NCI-H524 treated with DMSO at 0.1 percent for 48 hours (cell line): ENCODE data around the gene MED8.
"Not testable (repeated sequence)": the region's sequence is repeated elsewhere in the genome, so short reads cannot be mapped to it uniquely, and the experiment has no call there.

Experiments
- DNase-seq: peaks from one replicate; lab custom pipeline; 2025; lab: John Stamatoyannopoulos, UW

MED8 gene

DNA sequence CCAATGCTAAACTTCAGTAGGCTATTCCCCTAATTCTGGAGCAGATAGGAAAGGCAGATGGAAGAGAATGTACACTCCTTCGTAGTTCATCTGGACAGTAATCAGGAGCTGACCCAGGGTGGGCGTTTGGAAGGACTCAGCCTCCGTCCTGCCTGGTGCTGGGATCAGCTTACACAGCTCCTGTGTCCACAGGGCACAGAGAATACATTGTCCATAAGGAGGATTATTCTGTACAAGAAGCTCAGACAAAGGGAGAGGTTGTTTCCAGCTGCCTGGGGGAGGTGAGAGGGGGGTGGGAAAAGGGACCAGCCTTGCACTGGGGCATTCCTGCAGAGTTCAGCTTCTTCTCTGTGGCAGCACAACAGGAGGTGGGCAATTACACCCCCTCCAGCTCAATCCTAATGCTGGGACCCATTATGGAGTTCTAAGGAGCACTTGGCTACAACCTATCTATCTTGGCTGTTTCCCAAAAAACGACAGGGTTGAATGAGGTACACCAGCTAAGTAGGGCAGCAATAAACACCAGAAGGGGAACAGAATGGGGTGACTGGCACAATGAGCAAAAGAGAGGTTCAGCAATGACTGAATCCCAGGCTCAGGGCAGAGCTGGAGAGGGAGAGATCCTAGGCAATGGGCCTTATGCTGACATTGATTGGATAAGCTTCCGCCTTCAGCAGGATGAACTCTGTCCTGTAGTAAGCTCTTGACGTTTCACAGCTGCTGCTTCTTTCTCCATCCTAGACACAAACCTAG is 7.4 kb downstream of the MED8 start:
- DNase-seq: no peak

- no peak for DNase-seq
Measured at GRCh38 chr1:43381612-43382011, 8.0 kb downstream of the MED8 start.

DNA sequence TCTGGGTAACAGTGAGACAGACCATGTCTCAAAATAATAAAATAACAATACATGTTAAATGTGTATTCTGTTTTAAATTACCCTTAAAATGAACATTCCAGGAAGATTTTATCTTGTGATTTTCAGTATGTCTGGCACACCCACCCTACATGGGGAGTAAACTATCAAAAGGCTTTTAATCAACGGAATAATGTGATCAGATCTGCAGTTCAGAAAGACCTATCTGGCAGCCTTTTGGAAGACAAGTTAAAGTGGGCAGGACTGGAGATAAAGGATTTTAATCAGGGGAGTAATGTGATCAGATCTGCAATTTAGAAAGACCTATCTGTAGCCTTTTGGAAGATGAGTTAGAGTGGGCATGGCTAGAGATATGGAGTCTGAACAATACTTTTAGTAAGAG is 10.1 kb downstream of the MED8 start:
- DNase-seq: no peak

DNA sequence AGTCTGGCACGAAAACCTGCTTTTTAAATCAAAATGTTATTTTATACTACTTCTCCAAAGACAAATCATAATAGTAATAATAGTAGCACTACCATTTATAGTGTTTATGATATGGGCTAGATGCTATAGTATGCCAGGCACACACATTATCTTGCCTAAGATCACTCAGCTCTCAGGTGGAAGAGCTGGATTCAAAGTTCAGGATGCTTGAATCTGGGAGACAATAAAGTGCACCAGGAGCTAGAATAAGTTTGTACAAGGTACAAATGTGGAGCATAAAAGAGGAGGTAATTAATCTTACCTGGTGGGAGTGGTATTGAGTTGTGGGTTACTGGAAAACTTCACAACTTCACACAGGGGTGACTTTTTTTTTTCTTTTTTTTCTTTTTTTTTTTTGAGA is 11.8 kb downstream of the MED8 start:
- DNase-seq: no peak

DNA sequence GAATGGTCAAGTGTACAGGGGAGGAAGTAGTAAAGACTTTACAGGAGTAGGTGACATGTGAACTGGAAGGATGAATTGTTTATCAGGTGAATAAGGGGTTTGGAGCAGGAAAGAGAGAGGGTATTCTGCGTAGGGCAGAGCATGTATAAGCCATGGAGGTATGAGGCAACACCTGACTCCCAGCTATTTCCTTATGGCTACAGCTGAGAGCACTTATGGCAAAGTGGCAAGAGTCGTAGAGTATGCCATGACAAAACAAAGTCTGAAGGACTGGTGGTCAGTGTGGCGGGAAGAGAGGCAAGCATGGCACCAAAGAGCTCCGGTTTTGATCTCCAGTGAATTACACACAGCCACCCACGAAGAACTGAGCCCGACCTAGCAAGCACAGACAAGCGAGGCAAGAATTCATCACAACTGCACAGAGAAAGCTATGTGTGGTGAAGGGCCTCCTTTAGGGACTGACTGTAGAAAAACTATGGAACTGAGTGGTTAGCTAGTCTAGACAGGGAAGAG is 12.8 kb downstream of the MED8 start:
- DNase-seq: no peak

DNA sequence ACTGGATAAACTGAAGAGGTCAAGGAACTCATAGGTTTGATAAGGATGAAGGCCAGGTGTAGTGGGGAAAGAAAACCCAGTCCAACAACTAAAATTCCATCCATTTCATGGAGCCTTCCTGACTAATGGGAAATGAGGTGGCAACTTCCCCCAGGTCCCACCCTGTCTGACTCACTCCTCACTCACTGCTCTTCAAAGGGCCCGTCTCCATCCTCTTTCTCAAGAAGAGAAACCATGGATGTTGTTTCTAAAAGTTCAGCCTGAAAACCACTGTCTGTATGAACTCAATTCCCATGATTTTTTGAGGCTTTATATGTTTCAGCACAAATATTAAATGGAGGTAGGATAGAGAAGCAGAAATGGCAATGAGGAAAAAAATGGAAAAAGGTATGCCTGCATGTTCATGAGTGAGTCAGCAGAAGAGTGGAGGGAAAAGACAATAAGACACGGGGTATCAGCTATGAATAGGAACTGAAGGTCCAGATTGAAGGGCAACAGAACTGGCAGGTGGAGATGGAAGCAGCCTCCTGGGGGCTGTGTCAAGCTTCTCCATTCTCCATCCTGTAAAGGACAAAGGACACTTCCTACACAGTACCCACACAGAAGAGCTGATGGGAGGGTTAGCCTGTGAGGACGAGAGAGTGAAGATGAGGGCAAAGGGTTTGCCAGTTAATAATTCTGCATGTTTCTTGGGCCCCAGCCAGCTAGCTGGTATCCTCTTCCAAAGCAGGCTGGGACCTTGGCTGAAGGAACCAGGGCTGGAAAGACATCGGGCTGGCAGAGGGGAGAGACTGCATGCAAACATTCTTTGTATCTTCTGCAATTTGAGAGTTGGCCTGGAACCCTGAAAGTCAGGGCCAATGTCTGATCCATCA is 16.3 kb downstream of the MED8 start:
- DNase-seq: no peak

- no peak for DNase-seq
Measured at GRCh38 chr1:43372172-43372571, 17.4 kb downstream of the MED8 start.

- no peak for DNase-seq
Measured at GRCh38 chr1:43370564-43370963, 19.0 kb downstream of the MED8 start.

DNA sequence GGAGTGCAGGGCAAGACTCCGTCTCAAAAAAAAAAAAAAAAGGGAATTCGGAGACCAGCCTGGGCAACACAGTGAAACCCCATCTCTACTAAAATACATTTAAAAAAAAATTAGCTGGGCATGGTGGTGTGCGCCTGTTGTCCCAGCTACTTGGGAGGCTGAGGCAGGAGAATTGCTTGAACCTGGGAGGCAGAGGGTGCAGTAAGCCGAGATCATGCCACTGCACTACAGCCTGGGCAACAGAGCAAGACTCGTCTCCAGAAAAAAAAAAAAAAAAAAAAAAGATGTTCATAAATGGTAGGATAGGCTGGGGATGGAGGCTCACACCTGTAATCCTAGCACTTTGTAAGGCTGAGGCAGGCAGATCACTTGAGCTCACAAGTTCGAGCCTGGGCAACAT is 19.8 kb downstream of the MED8 start:
- not testable (repeated sequence) for DNase-seq

DNA sequence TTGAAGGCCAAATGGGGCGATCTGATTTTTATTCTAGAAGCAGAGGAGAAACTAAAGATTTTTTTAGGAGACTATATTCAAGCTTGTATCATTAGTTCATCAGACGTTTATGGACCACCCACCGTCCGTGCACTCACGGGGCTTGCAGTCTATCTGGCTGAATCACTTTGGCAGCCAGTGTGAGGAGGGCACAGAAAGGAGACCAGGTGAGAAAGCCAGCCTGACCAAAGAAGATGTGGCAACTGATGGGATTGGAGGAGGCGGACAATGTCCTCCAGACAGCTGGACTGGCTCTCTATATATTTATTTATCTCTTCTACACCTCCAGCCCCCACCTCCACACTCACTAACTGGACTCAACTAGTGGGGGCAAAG is 21.0 kb downstream of the MED8 start:
- no peak for DNase-seq

- peak; percentile 38 for DNase-seq
Measured at GRCh38 chr1:43367904-43368645, 21.5 kb downstream of the MED8 start, which contains the start of gene ELOVL1. ELOVL1 (minus strand) TSS chr1:43368011; CDS start chr1:43365609, 2,402 bp downstream.

DNA sequence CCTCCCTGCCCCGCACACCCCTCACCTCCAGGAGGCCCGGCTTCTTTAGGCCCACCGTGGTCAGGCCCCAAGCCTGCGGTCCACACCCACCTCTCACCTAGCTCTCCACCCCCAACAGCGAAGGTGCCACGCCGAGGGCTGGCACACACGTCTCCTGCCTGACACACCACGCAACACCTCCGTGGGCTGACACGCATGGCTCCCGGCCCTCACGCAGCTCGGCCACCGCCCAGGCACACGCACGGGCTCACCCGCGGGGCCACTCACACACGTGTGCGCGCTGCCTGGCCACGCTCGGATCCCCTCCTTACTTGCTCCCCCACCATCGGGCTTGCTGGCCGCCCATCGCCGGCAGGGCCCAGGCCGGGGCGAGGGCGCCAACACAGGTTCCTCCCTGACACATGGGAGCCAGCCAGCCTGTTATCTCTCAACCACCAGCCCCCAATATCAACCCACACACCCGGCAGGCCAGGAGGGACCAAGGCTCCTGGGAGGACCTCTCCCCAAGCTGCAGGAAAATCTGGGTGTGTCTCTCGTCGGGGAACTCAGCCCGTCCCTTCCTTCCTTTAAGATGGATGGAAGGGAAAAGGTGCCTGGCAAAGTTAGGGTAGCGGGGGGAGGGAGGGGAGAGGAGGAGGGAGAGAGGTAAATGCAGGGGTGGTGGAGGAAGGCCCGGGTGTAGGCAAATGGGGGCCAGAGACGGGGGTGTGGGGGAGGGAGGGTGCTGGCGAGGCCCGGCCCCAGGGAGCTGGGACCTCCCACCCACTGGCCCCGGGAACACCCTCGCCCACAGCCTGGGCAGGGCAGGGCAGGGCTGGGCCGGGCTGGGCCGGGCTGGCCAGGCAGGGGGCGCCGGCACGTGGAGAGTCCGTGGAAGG is 22.3 kb downstream of the MED8 start:
- DNase-seq: no peak

- no peak for DNase-seq
Measured at GRCh38 chr1:43366601-43367025, 23.0 kb downstream of the MED8 start.

DNA sequence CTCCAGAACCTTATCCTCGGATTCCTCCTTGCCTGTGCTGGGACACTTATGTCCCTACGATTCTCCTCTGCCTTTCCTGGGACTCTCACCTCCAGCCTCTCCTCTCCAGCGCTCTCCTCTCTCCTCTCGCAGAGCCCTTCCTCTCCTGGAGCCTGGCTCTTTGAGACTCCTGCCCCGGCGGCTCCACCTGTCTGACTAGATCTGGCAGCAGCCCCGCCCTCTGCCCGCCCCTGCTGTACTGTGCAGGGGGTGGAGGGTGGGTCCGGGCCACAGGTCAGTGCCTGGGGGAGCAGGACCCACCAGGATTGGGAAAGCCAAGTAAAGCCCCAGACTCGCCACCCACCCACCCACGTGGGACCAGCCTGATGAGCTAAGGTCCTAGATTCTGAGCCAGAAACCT is 23.4 kb downstream of the MED8 start:
- no peak for DNase-seq

- DNase-seq: no peak
Measured at GRCh38 chr1:43365678-43366077, 23.9 kb downstream of the MED8 start.

DNA sequence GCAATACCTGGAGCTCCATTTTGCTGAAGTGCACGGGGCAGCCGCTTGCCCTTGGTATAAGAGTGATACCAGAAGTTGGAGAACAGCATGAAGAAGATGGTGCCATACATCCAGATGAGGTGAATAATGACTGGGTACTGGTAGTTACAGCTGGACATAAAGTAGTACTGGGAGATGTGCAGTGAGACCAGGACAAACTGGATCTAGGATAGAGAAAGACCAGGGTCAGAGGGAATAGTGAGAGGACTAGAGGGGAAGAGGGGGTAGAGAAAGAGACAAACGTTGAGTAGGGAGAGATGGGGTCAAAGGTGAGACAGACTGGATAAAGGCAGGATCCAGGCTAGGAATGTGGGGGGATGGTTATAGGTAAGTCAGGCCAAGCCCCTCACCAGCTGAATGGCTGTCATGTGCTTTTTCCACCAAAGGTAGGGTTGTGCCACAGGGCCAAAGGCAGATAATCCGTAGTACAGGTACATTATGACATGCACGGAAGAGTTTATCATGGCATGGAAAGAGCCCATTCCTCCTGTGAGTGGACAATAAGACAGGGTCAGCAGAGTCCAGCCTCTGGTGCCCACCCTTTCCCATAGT is 25.6 kb downstream of the MED8 start:
- no peak for DNase-seq

GRCh38 chr1:43363283-43363934 is 26.2 kb downstream of the MED8 start:
- no peak for DNase-seq

DNA sequence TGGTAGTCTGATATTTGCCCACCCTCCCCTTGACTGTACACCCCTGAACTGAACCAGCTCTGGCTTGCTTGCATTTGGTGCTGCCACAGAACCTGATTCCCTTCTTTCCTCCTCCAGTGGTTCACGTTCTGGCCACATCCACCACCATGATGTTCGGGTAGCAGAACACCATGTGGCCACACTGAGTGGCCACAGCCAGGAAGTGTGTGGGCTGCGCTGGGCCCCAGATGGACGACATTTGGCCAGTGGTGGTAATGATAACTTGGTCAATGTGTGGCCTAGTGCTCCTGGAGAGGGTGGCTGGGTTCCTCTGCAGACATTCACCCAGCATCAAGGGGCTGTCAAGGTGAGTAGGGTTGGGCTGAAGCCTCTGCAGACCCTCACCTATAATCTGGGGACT is 29.0 kb downstream of the MED8 start:
- no peak for DNase-seq

DNA sequence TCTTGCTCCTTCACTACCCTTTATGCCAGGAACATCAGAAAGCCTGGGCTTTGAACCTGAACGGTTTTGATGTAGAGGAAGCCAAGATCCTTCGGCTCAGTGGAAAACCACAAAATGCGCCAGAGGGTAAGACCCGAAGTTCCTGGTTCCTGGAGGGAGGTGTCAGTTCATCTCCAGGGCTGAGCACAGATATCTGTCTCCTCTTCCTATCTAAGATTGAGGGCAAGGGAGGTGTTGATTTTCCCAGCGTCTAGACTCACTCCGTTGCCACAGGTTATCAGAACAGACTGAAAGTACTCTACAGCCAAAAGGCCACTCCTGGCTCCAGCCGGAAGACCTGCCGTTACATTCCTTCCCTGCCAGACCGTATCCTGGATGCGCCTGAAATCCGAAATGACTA is 29.9 kb downstream of the MED8 start:
- DNase-seq: no peak
